ENCODE measurements around the gene FXN. TPM values are rescaled to one million over a fixed set of nuclear protein-coding genes. Genes with fewer than 3 reads are reported as not detected.

Gene FXN
- polyA plus RNA-seq, 1 experiment = 9.2 TPM

DNA sequence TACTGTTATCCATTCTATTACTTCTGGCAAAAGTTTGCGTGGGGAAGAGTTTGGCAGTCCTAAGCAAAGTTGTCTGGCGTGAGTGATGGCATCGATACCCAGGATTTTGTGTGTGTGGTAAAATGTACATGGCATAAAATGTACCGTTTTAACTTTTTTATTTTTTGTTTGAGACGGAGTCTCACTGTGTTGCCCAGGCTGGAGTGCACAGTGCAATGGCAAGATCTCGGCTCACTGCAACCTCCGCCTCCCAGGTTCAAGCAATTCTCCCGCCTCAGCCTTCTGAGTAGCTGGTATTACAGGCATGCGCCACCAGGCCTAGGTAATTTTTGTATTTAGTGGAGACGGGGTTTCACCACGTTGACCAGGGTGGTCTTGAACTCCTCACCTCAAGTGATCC is 83.1 kb downstream of the FXN start:
- ChIA-PET POLR2A (no interaction called here), CTCF (no interaction called here)

DNA sequence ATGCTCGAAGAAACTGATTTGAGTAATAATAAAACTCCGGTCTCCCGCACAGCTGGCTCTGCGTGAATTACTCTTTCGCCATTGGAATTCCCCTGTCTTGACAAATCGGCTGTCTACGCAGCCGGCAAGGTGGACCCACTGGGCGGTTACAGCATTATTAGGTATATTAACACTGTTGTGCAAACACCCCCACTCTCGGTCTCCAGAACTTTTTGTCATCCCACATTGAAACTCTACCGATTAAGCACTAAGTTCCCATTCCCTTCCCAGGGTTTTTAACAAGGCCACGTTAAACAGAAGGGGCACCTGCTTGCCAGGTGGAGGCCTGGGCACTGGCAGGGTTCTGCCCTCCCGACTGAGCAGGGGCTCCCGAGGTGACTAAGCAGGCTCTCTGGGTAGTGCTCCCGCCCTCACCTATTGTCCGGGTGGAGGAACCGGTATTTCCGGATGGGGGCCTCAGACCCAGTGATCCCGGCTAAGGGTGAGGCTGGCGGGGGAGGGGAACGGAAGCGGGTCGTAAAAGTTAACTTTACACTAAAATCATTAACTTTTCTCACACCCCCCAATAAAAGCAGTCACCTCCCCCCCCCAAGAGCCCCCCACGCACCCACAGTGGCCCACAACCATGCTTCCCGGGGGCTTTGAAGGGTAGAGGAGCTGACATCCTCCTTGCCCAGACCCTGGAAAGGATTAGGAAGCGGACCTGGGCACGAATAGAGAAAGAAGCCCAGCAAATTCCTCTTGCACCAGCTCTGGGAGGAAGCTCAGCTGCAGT is 85.0 kb downstream of the FXN start:
- Histone ChIP-seq H3K4me3 (ENCODE audit: low read depth, low read length) (peak overlapping the region; percentile 48), H3K36me3 (ENCODE audit: control insufficient read depth, insufficient read depth, low read length) (no peaks in the 10 kb centered on the region), H3K27me3 (ENCODE audit: control insufficient read depth, insufficient read depth, low read length) (no peaks in the 10 kb centered on the region)
- CTCF ChIA-PET = interaction anchor here (0.7 to 1.1 kb wide), 3 partner anchors 24 to 66 kb away, joined by 3 read pairs; no protein-coding TSS in a partner anchor
- POLR2A ChIA-PET = interaction anchor here (0.6 kb wide), 1 partner anchor 81 kb away, joined by 3 read pairs; no protein-coding TSS in a partner anchor
- TF ChIP-seq, protein P1, sequence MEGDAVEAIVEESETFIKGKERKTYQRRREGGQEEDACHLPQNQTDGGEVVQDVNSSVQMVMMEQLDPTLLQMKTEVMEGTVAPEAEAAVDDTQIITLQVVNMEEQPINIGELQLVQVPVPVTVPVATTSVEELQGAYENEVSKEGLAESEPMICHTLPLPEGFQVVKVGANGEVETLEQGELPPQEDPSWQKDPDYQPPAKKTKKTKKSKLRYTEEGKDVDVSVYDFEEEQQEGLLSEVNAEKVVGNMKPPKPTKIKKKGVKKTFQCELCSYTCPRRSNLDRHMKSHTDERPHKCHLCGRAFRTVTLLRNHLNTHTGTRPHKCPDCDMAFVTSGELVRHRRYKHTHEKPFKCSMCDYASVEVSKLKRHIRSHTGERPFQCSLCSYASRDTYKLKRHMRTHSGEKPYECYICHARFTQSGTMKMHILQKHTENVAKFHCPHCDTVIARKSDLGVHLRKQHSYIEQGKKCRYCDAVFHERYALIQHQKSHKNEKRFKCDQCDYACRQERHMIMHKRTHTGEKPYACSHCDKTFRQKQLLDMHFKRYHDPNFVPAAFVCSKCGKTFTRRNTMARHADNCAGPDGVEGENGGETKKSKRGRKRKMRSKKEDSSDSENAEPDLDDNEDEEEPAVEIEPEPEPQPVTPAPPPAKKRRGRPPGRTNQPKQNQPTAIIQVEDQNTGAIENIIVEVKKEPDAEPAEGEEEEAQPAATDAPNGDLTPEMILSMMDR (IDR thresholded peaks at IDR 0.05; ENCODE audit: insufficient read depth, low read depth, low read length) = no peak
- DNase-seq (ENCODE audit: low read depth) = no peak

More for the DNA sequence above, 83.1 kb downstream of the FXN start:
- DNase-seq (ENCODE audit: low read depth) = no peak
- Histone ChIP-seq H3K36me3 (ENCODE audit: control insufficient read depth, insufficient read depth, low read length) (no peaks in the 10 kb centered on the region), H3K27me3 (ENCODE audit: control insufficient read depth, insufficient read depth, low read length) (no peaks in the 10 kb centered on the region), H3K4me3 (ENCODE audit: low read depth, low read length) (no peak overlapping the region)
- TF ChIP-seq, protein P1 (IDR thresholded peaks at IDR 0.05; ENCODE audit: insufficient read depth, low read depth, low read length) = no peak

GRCh38 chr9:69121155-69122081 is 85.9 kb downstream of the FXN start:
- Histone ChIP-seq H3K27me3 (ENCODE audit: control insufficient read depth, insufficient read depth, low read length) (no peaks in the 10 kb centered on the region), H3K4me3 (ENCODE audit: low read depth, low read length) (peak overlapping the region; percentile 48), H3K36me3 (ENCODE audit: control insufficient read depth, insufficient read depth, low read length) (no peaks in the 10 kb centered on the region)
- ChIA-PET CTCF (interaction anchor here (0.7 to 1.2 kb wide), 4 partner anchors 23 to 72 kb away, joined by 3 read pairs; no protein-coding TSS in a partner anchor), POLR2A (interaction anchor here (0.6 to 0.7 kb wide), 2 partner anchors 14 to 82 kb away, joined by 3 to 9 read pairs; no protein-coding TSS in a partner anchor)
- DNase-seq (ENCODE audit: low read depth) = no peak
- TF ChIP-seq, protein P1 (IDR thresholded peaks at IDR 0.05; ENCODE audit: insufficient read depth, low read depth, low read length) = no peak

- ChIA-PET POLR2A (no interaction called here), CTCF (interaction anchor here (0.8 to 1.2 kb wide), 3 partner anchors 49 to 86 kb away, joined by 3 to 5 read pairs (median 3); no protein-coding TSS in a partner anchor)
- H3K36me3 ChIP-seq (ENCODE audit: control insufficient read depth, insufficient read depth, low read length) = no peaks in the 10 kb centered on the region
- no peak for DNase-seq (ENCODE audit: low read depth)
- peak overlapping the region; percentile 48 for H3K4me3 ChIP-seq (ENCODE audit: low read depth, low read length)
- TF ChIP-seq, protein P1 (IDR thresholded peaks at IDR 0.05; ENCODE audit: insufficient read depth, low read depth, low read length) = no peak
- no peaks in the 10 kb centered on the region for H3K27me3 ChIP-seq (ENCODE audit: control insufficient read depth, insufficient read depth, low read length)
Measured at GRCh38 chr9:69122082-69122548, 86.6 kb downstream of the FXN start.

All from BJ (cell line).